OCI-LY3 (cell line): ENCODE measurements around the gene CDC45.

Source experiments
- EZH2phosphoT487 ChIP-seq: fragments of 200-600 bp; shearing (Covaris generic); IDR thresholded peaks from 2 replicates; pipeline ENCODE4 v1.6.1; 2018; ENCODE audit warnings: antibody characterized with exemption, mixed run types, low read depth
- TF ChIP-seq, protein P1 (sequence below): fragments of 200-600, 300-600 bp; sonication (generic); IDR thresholded peaks from 2 replicates; pipeline ENCODE4 v1.5.1; 2014; ENCODE audit warnings: antibody characterized with exemption, low read length, low read depth

- TF ChIP-seq, protein P1, sequence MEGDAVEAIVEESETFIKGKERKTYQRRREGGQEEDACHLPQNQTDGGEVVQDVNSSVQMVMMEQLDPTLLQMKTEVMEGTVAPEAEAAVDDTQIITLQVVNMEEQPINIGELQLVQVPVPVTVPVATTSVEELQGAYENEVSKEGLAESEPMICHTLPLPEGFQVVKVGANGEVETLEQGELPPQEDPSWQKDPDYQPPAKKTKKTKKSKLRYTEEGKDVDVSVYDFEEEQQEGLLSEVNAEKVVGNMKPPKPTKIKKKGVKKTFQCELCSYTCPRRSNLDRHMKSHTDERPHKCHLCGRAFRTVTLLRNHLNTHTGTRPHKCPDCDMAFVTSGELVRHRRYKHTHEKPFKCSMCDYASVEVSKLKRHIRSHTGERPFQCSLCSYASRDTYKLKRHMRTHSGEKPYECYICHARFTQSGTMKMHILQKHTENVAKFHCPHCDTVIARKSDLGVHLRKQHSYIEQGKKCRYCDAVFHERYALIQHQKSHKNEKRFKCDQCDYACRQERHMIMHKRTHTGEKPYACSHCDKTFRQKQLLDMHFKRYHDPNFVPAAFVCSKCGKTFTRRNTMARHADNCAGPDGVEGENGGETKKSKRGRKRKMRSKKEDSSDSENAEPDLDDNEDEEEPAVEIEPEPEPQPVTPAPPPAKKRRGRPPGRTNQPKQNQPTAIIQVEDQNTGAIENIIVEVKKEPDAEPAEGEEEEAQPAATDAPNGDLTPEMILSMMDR: no peak
- TF ChIP-seq EZH2phosphoT487: no peak
These were observed 26.0 kb downstream of the CDC45 start for GRCh38 chr22:19505735-19506126.
